GM12878 (cell line): ENCODE measurements around the gene ANKRD40CL. TPM values are rescaled to one million over a fixed set of nuclear protein-coding genes. Genes with fewer than 3 reads are reported as not detected.

ENCODE experiments used
- ATAC-seq: fragments of 200-7000 bp; cut with Tn5 transposase; 3 replicates; pipeline ENCODE4 v1.9.1; 2020; ENCODE audit warnings: mild to moderate bottlenecking, moderate library complexity
- BruUV-seq: library from RNA; stranded (reverse); fragments of 400-500 nt; replicated peaks from 2 replicates; lab custom pipeline; 2021; lab: Mats Ljungman, UMichigan
- CTCF ChIA-PET: fragments of 300-600 bp; sonication (Branson Sonifier 250); formaldehyde crosslinking; extraction: SDS; loops from one replicate; lab custom pipeline; 2021; ENCODE audit warnings: inconsistent platforms; lab: Yijun Ruan, JAX
- POLR2A ChIA-PET: fragments of 350-600 bp; formaldehyde crosslinking; extraction: SDS; loops from one replicate; lab custom pipeline; 2021; ENCODE audit warnings: inconsistent platforms; lab: Charles Lee
- RAD21 ChIA-PET: fragments of 300-600 bp; sonication (Branson Sonifier 250); formaldehyde crosslinking; loops from one replicate; lab custom pipeline; 2023; ENCODE audit warnings: antibody characterized with exemption; ENCODE audit not compliant: unreplicated experiment; lab: Charles Lee
- SMC1A ChIA-PET: fragments of 300-600 bp; sonication (Branson Sonifier 250); formaldehyde crosslinking; loops from one replicate; lab custom pipeline; 2023; ENCODE audit not compliant: unreplicated experiment, uncharacterized antibody; lab: Charles Lee
- DNase-seq: peaks from one replicate; pipeline ENCODE4 v3.0.0-alpha.2; 2011; ENCODE audit warnings: low read depth, low spot score
- FAIRE-seq: peaks from 3 replicates; lab custom pipeline; 2011; peaks lifted over from hg19 to GRCh38; lab: Jason Lieb, UNC
- H2AFZ ChIP-seq: 2 replicates; pipeline ENCODE4 v1.6.0; 2011; ENCODE audit warnings: low read depth, low read length, control low read depth; ENCODE audit not compliant: control insufficient read depth
- H3K27ac ChIP-seq: 2 replicates; pipeline ENCODE4 v1.5.1; 2011; ENCODE audit warnings: control low read depth; ENCODE audit not compliant: control insufficient read depth, insufficient read depth
- H3K27me3 ChIP-seq, 2 experiments: replicated peaks in 1 of 2; 2 replicates each; pipeline versions ENCODE4 v1.6.0 to v1.6.1; 2011; ENCODE audit warnings: low read length in 1 of 2; ENCODE audit not compliant: control insufficient read depth in 2 of 2, insufficient read depth in 2 of 2
- H3K36me3 ChIP-seq, 2 experiments: 2 replicates each; pipeline ENCODE4 v1.5.1; 2011; ENCODE audit warnings: low read length in 1 of 2; ENCODE audit not compliant: control insufficient read depth in 2 of 2, insufficient read depth in 2 of 2
- H3K4me1 ChIP-seq: 2 replicates; pipeline ENCODE4 v1.6.1; 2011; ENCODE audit warnings: mild to moderate bottlenecking, low read length, moderate library complexity, mixed read lengths; ENCODE audit not compliant: control insufficient read depth, insufficient read depth
- H3K4me2 ChIP-seq: 2 replicates; pipeline ENCODE4 v1.6.0; 2011; ENCODE audit warnings: control low read depth; ENCODE audit not compliant: control insufficient read depth, insufficient read depth
- H3K4me3 ChIP-seq: fragments of 200-600 bp; sonication (generic); 2 replicates; pipeline ENCODE4 v1.5.1; 2016
- H3K79me2 ChIP-seq: 2 replicates; pipeline ENCODE4 v1.6.0; 2011; ENCODE audit warnings: low read length; ENCODE audit not compliant: control insufficient read depth, insufficient read depth
- H3K9ac ChIP-seq: 2 replicates; pipeline ENCODE4 v1.8.0; 2011; ENCODE audit warnings: low read length, control low read depth, mixed read lengths; ENCODE audit not compliant: control insufficient read depth, insufficient read depth
- H3K9me3 ChIP-seq: replicated peaks from 3 replicates; pipeline ENCODE4 v1.5.1; 2011; ENCODE audit warnings: mild to moderate bottlenecking, low read length; ENCODE audit not compliant: control insufficient read depth, insufficient read depth
- H4K20me1 ChIP-seq: 2 replicates; pipeline ENCODE4 v1.6.0; 2011; ENCODE audit not compliant: control insufficient read depth, insufficient read depth
- MLLT1 ChIP-seq: fragments of 450-650 bp; IDR thresholded peaks from 2 replicates; pipeline ENCODE4 v1.6.1; 2016; ENCODE audit warnings: mild to moderate bottlenecking
- NRF1 ChIP-seq: conservative IDR thresholded peaks from 2 replicates; pipeline ENCODE4 v1.6.1; 2011; ENCODE audit warnings: mild to moderate bottlenecking, low read depth, low read length, improper control_type of control experiment
- PBX3 ChIP-seq: IDR thresholded peaks from 2 replicates; pipeline ENCODE4 v1.6.1; 2011; ENCODE audit warnings: mild to moderate bottlenecking, low read depth, low read length, moderate library complexity; ENCODE audit not compliant: insufficient replicate concordance
- RAD21 ChIP-seq: IDR thresholded peaks from 2 replicates; pipeline ENCODE4 v1.6.1; 2011; ENCODE audit warnings: mild to moderate bottlenecking, low read depth, low read length, moderate library complexity; ENCODE audit not compliant: insufficient read depth
- SMAD1 ChIP-seq: fragments of 450-650 bp; IDR thresholded peaks from 2 replicates; pipeline ENCODE4 v1.6.1; 2018; ENCODE audit warnings: mild to moderate bottlenecking, low read depth; ENCODE audit not compliant: partially characterized antibody
- SUPT20H ChIP-seq: IDR thresholded peaks from 2 replicates; pipeline ENCODE4 v1.6.1; 2011; ENCODE audit warnings: low read depth, mild to moderate bottlenecking, low read length, moderate library complexity, borderline replicate concordance; ENCODE audit not compliant: control insufficient read depth
- ZNF274 ChIP-seq: IDR thresholded peaks from one replicate; pipeline ENCODE4 v1.8.0; 2011; ENCODE audit not compliant: insufficient read length, insufficient read depth
- ZNF592 ChIP-seq: fragments of 450-650 bp; IDR thresholded peaks from 2 replicates; pipeline ENCODE4 v1.6.1; 2017; ENCODE audit warnings: mild to moderate bottlenecking, moderate library complexity
- WGBS: methylation state at CpG from one replicate; pipeline ENCODE4 v1.1.6; 2016; ENCODE audit warnings: low lambda C conversion rate; ENCODE audit not compliant: insufficient replicate concordance, insufficient coverage; ENCODE audit errors: missing lambda C conversion rate; 5-methylcytosine and 5-hydroxymethylcytosine counted together
- in situ Hi-C: fragments of 300-500 bp; cut with MboI; formaldehyde crosslinking; loops from 9 replicates; pipeline ENCODE4 v1.14.3; 2018; ENCODE audit warnings: mixed read lengths
- intact Hi-C: fragments of 100-400 bp; cut with micrococcal nuclease; formaldehyde crosslinking; loops from one replicate; pipeline ENCODE4 v1.14.2; 2022; ENCODE audit not compliant: unreplicated experiment
- polyA plus RNA-seq, 11 experiments: library from polyadenylated mRNA; depleted of rRNA in 4 of 11; unstranded in 6 of 11; stranded (reverse) in 5 of 11; fragments of >200 nt; fragmentation: Nextera tagmentation in 4 of 11; fragmentation: Illumina TruSeq in 1 of 11; extraction: Ambion mirVana in 4 of 11; extraction: Trizol in 1 of 11; gene quantifications; 1 replicate in 1 of 11; 2 replicates in 10 of 11; pipeline versions ENCODE4 v1.2.1 to v1.2.3, GENCODE V29; 2011 to 2016; ENCODE audit warnings: inconsistent platforms in 2 of 11, missing spikeins in 2 of 11, low read depth in 1 of 11
- total RNA-seq, 4 experiments: library from RNA; depleted of rRNA in 3 of 4; stranded (reverse); fragments of >200 nt in 3 of 4; fragmentation: Illumina TruSeq in 1 of 4; extraction: Trizol in 1 of 4; gene quantifications; 2 replicates each; pipeline versions ENCODE4 v1.2.1 to v1.2.3, GENCODE V29; 2013 to 2021
- TF ChIP-seq, protein P1 (sequence below): fragments of 450-650 bp; IDR thresholded peaks from 2 replicates; pipeline ENCODE4 v1.6.1; 2017; ENCODE audit warnings: mild to moderate bottlenecking, moderate library complexity
- TF ChIP-seq, protein P2 (sequence below): fragments of 450-650 bp; IDR thresholded peaks from 2 replicates; pipeline ENCODE4 v1.6.1; 2017; ENCODE audit warnings: low read depth, mild to moderate bottlenecking, moderate library complexity

ANKRD40CL gene
- total and polyA plus RNA-seq, 10 of the 15 experiments (the other 5 are each of a cell fraction or from before 2014, with no cell fraction given) = not detected

DNA sequence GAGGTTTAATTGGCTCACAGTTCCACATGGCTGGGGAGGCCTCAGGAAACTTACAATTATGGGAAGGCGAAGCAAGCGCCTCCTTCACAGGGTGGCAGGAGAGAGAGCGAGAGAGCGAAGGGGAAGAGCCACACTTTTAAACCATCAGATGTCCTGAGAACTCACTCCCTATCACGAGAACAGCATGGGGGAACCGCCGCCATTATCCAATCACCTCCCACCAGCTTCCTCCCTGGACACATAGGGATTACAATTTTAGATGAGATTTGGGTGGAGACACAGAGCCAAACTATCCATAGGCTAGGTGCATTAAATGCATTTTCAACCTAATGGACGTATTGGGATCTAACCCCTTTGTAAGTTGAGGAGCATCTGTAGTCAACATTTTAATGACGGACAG, 54.7 kb downstream of the ANKRD40CL start:
- BruUV-seq = no TSS peak
- in situ Hi-C loops (no loop called here), intact Hi-C loops (no loop called here)
- ChIA-PET RAD21 (no interaction called here), CTCF (no interaction called here), SMC1A (interaction anchor here (0.6 kb wide), 1 partner anchor 450 kb away, joined by 3 read pairs; no protein-coding TSS in a partner anchor), POLR2A (interaction anchor here (0.6 kb wide), 1 partner anchor 7 kb away, joined by 3 read pairs; no protein-coding TSS in a partner anchor)
- no peak overlapping the region for H3K9ac ChIP-seq
- H3K9me3 ChIP-seq = no peaks in the 10 kb centered on the region
- no peaks in the 10 kb centered on the region for H3K36me3 ChIP-seq
- H3K27ac ChIP-seq = no peak overlapping the region
- no peak for FAIRE-seq
- peaks cover 13% of the 10 kb centered on the region for H3K79me2 ChIP-seq
- H3K27me3 ChIP-seq = no peaks in the 10 kb centered on the region
- H2AFZ ChIP-seq = no peak overlapping the region
- H3K4me3 ChIP-seq = no peak overlapping the region
- ATAC-seq = no peak
- no peak for DNase-seq
- peaks cover 9% of the 10 kb centered on the region for H3K4me1 ChIP-seq
- WGBS = 85% methylated on average over 9 of the region's 9 CpGs
- H3K4me2 ChIP-seq = no peak overlapping the region
- no peaks in the 10 kb centered on the region for H4K20me1 ChIP-seq
- no peak for TF ChIP-seq MLLT1
- TF ChIP-seq NRF1 = no peak
- TF ChIP-seq RAD21 = no peak
- no peak for TF ChIP-seq ZNF274
- no peak for TF ChIP-seq PBX3
- TF ChIP-seq ZNF592 = no peak
- TF ChIP-seq, protein P1, sequence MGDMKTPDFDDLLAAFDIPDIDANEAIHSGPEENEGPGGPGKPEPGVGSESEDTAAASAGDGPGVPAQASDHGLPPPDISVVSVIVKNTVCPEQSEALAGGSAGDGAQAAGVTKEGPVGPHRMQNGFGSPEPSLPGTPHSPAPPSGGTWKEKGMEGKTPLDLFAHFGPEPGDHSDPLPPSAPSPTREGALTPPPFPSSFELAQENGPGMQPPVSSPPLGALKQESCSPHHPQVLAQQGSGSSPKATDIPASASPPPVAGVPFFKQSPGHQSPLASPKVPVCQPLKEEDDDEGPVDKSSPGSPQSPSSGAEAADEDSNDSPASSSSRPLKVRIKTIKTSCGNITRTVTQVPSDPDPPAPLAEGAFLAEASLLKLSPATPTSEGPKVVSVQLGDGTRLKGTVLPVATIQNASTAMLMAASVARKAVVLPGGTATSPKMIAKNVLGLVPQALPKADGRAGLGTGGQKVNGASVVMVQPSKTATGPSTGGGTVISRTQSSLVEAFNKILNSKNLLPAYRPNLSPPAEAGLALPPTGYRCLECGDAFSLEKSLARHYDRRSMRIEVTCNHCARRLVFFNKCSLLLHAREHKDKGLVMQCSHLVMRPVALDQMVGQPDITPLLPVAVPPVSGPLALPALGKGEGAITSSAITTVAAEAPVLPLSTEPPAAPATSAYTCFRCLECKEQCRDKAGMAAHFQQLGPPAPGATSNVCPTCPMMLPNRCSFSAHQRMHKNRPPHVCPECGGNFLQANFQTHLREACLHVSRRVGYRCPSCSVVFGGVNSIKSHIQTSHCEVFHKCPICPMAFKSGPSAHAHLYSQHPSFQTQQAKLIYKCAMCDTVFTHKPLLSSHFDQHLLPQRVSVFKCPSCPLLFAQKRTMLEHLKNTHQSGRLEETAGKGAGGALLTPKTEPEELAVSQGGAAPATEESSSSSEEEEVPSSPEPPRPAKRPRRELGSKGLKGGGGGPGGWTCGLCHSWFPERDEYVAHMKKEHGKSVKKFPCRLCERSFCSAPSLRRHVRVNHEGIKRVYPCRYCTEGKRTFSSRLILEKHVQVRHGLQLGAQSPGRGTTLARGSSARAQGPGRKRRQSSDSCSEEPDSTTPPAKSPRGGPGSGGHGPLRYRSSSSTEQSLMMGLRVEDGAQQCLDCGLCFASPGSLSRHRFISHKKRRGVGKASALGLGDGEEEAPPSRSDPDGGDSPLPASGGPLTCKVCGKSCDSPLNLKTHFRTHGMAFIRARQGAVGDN = no peak
- no peak for TF ChIP-seq SMAD1
- no peak for TF ChIP-seq SUPT20H
- TF ChIP-seq, protein P2, sequence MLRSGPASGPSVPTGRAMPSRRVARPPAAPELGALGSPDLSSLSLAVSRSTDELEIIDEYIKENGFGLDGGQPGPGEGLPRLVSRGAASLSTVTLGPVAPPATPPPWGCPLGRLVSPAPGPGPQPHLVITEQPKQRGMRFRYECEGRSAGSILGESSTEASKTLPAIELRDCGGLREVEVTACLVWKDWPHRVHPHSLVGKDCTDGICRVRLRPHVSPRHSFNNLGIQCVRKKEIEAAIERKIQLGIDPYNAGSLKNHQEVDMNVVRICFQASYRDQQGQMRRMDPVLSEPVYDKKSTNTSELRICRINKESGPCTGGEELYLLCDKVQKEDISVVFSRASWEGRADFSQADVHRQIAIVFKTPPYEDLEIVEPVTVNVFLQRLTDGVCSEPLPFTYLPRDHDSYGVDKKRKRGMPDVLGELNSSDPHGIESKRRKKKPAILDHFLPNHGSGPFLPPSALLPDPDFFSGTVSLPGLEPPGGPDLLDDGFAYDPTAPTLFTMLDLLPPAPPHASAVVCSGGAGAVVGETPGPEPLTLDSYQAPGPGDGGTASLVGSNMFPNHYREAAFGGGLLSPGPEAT = no peak
